HG03045 (cell line): ENCODE results near the gene SIX4.

Source experiments
- ATAC-seq: cut with Tn5 transposase; IDR thresholded peaks from one replicate; pipeline ENCODE4 v1.9.1; 2021; ENCODE audit warnings: mild to moderate bottlenecking, moderate library complexity; ENCODE audit not compliant: unreplicated experiment

SIX4 gene

GRCh38 chr14:60722357-60723115 lies 1.6 kb downstream of the SIX4 start:
- no peak for ATAC-seq

- ATAC-seq: no peak
Observed at GRCh38 chr14:60722107-60722356, 2.1 kb downstream of the SIX4 start.

- no peak for ATAC-seq
Observed at GRCh38 chr14:60721326-60722106, 2.6 kb downstream of the SIX4 start.

- no peak for ATAC-seq
Observed at GRCh38 chr14:60720962-60721325, 3.2 kb downstream of the SIX4 start.

GRCh38 chr14:60720391-60720790 lies 3.8 kb downstream of the SIX4 start:
- no peak for ATAC-seq

GRCh38 chr14:60713513-60713912 lies 10.6 kb downstream of the SIX4 start:
- no peak for ATAC-seq

- no peak for ATAC-seq
Observed at GRCh38 chr14:60710494-60710893, 13.7 kb downstream of the SIX4 start.

- no peak for ATAC-seq
Observed at GRCh38 chr14:60707858-60708257, 16.3 kb downstream of the SIX4 start.

GRCh38 chr14:60705100-60705499 lies 19.1 kb downstream of the SIX4 start:
- no peak for ATAC-seq

- ATAC-seq: no peak
Observed at GRCh38 chr14:60700598-60700997, 23.6 kb downstream of the SIX4 start.

GRCh38 chr14:60695327-60695726 lies 28.8 kb downstream of the SIX4 start:
- ATAC-seq: no peak

- no peak for ATAC-seq
Observed at GRCh38 chr14:60691383-60692113, 32.6 kb downstream of the SIX4 start.

GRCh38 chr14:60686865-60687264 lies 37.3 kb downstream of the SIX4 start:
- ATAC-seq: no peak

- ATAC-seq: no peak
Observed at GRCh38 chr14:60684203-60684602, 39.9 kb downstream of the SIX4 start.

GRCh38 chr14:60681271-60681670 lies 42.9 kb downstream of the SIX4 start:
- ATAC-seq: no peak

- no peak for ATAC-seq
Observed at GRCh38 chr14:60680511-60680910, 43.6 kb downstream of the SIX4 start.

- no peak for ATAC-seq
Observed at GRCh38 chr14:60679566-60680258, 44.4 kb downstream of the SIX4 start.

GRCh38 chr14:60677701-60678100 lies 46.5 kb downstream of the SIX4 start:
- ATAC-seq: no peak

- no peak for ATAC-seq
Observed at GRCh38 chr14:60670989-60671388, 53.2 kb downstream of the SIX4 start.

GRCh38 chr14:60668431-60669112 lies 55.6 kb downstream of the SIX4 start:
- no peak for ATAC-seq

- no peak for ATAC-seq
Observed at GRCh38 chr14:60665177-60665550, 59.0 kb downstream of the SIX4 start.
